Neuronal stem cell (in vitro differentiated cells): Measurements from ENCODE around the gene NSG1.
A peak's percentile ranks its signal among the peaks of the same experiment; 100 is the strongest.

Experiments
- DNase-seq: peaks from one replicate; pipeline ENCODE4 v3.0.0-alpha.2; 2013; ENCODE audit warnings: low spot score
- H2AFZ ChIP-seq: one replicate; pipeline ENCODE4 v1.6.1; 2013; ENCODE audit warnings: mild to moderate bottlenecking, low read length, inconsistent platforms
- H2AK5ac ChIP-seq: 2 replicates; pipeline ENCODE4 v1.6.1; 2013; ENCODE audit warnings: low read depth, mild to moderate bottlenecking, inconsistent platforms, low read length, moderate library complexity, mixed read lengths
- H2BK120ac ChIP-seq: 2 replicates; pipeline ENCODE4 v1.6.1; 2013; ENCODE audit warnings: low read depth, mild to moderate bottlenecking, inconsistent platforms, low read length, moderate library complexity, mixed read lengths
- H2BK12ac ChIP-seq: one replicate; pipeline ENCODE4 v1.6.1; 2013; ENCODE audit warnings: low read length, inconsistent platforms
- H2BK15ac ChIP-seq: 2 replicates; pipeline ENCODE4 v1.6.1; 2013; ENCODE audit warnings: mild to moderate bottlenecking, low read length, inconsistent platforms, mixed read lengths
- H2BK5ac ChIP-seq: one replicate; pipeline ENCODE4 v1.6.1; 2013; ENCODE audit warnings: inconsistent platforms, mild to moderate bottlenecking, low read length, moderate library complexity
- H3K14ac ChIP-seq: one replicate; pipeline ENCODE4 v1.6.1; 2013; ENCODE audit warnings: low read length, inconsistent platforms
- H3K18ac ChIP-seq: 2 replicates; pipeline ENCODE4 v1.6.1; 2013; ENCODE audit warnings: low read length, inconsistent platforms
- H3K23ac ChIP-seq: 2 replicates; pipeline ENCODE4 v1.6.1; 2013; ENCODE audit warnings: low read depth, mild to moderate bottlenecking, mixed read lengths, low read length, inconsistent platforms; ENCODE audit not compliant: poor library complexity
- H3K27ac ChIP-seq: replicated peaks from 3 replicates; pipeline ENCODE4 v1.5.1; 2013; ENCODE audit warnings: low read length, inconsistent platforms
- H3K27me3 ChIP-seq, 3 experiments: 2 replicates each; pipeline ENCODE4 v1.6.1; 2013; ENCODE audit warnings: low read length in 3 of 3, mild to moderate bottlenecking in 2 of 3, inconsistent platforms in 1 of 3, low read depth in 1 of 3, mixed read lengths in 1 of 3, moderate library complexity in 1 of 3; ENCODE audit not compliant: control insufficient read depth in 3 of 3, insufficient read depth in 3 of 3
- H3K36me3 ChIP-seq, 2 donors: replicated peaks in 1 of 2; 2 replicates each; pipeline ENCODE4 v1.6.1; 2013; ENCODE audit warnings: low read length in 2 of 2; ENCODE audit not compliant: control insufficient read depth in 2 of 2, insufficient read depth in 2 of 2
- H3K4ac ChIP-seq: 2 replicates; pipeline ENCODE4 v1.6.1; 2013; ENCODE audit warnings: inconsistent platforms, mild to moderate bottlenecking, low read length, moderate library complexity
- H3K4me1 ChIP-seq, 2 donors: 1 replicate in 1 of 2; 2 replicates in 1 of 2; pipeline ENCODE4 v1.6.1; 2013; ENCODE audit warnings: low read length in 2 of 2, low read depth in 1 of 2; ENCODE audit not compliant: control insufficient read depth in 2 of 2, insufficient read depth in 1 of 2
- H3K4me2 ChIP-seq: one replicate; pipeline ENCODE4 v1.6.1; 2013; ENCODE audit warnings: mild to moderate bottlenecking, low read length, inconsistent platforms; ENCODE audit not compliant: insufficient read depth, poor library complexity, severe bottlenecking
- H3K4me3 ChIP-seq, 2 donors: 2 replicates each; pipeline ENCODE4 v1.5.1; 2013; ENCODE audit warnings: low read length in 2 of 2, mild to moderate bottlenecking in 2 of 2, inconsistent platforms in 1 of 2, moderate library complexity in 1 of 2
- H3K79me1 ChIP-seq: one replicate; pipeline ENCODE4 v1.6.1; 2013; ENCODE audit warnings: low read depth, mild to moderate bottlenecking, inconsistent platforms, low read length, moderate library complexity
- H3K9ac ChIP-seq: one replicate; pipeline ENCODE4 v1.6.1; 2013; ENCODE audit warnings: mild to moderate bottlenecking, low read depth, low read length, inconsistent platforms; ENCODE audit not compliant: poor library complexity
- H3K9me3 ChIP-seq, 2 donors: replicated peaks in 1 of 2; 2 replicates each; pipeline versions ENCODE3 to v1.6.1; 2013; ENCODE audit warnings: low read length in 2 of 2, mild to moderate bottlenecking in 2 of 2, inconsistent platforms in 1 of 2, low read depth in 1 of 2, mixed read lengths in 1 of 2, moderate library complexity in 1 of 2; ENCODE audit not compliant: control insufficient read depth in 2 of 2, insufficient read depth in 1 of 2
- H4K8ac ChIP-seq: one replicate; pipeline ENCODE4 v1.6.1; 2013; ENCODE audit warnings: low read depth, mild to moderate bottlenecking, inconsistent platforms, low read length, moderate library complexity
- H4K91ac ChIP-seq: one replicate; pipeline ENCODE4 v1.6.1; 2013; ENCODE audit warnings: low read length, low read depth, mild to moderate bottlenecking, inconsistent platforms; ENCODE audit not compliant: poor library complexity
- WGBS, 2 donors: extraction: QIAGEN DNeasy Blood & Tissue Kit; methylation state at CpG; one replicate each; pipeline ENCODE4 v1.1.7; 2013; ENCODE audit warnings: missing lambda C conversion rate in 2 of 2, mixed read lengths in 1 of 2; ENCODE audit not compliant: insufficient read length in 2 of 2, insufficient replicate concordance in 1 of 2; ENCODE audit errors: extremely low coverage in 2 of 2; 5-methylcytosine and 5-hydroxymethylcytosine counted together

The NSG1 gene

GRCh38 chr4:4439782-4440181 lies 52.9 kb downstream of the NSG1 start:
- Histone ChIP-seq H2BK5ac (no peak overlapping the region), H3K4me1 (no peaks in the 10 kb centered on the region), H3K79me1 (peaks cover 3% of the 10 kb centered on the region), H2AK5ac (no peak overlapping the region), H3K36me3 (peaks cover 5 to 30% of the 10 kb centered on the region in 2 donors), H2BK12ac (no peak overlapping the region), H3K9me3 (no peaks in the 10 kb centered on the region), H2AFZ (no peak overlapping the region), H3K14ac (no peak overlapping the region), H2BK120ac (no peak overlapping the region), H3K23ac (no peak overlapping the region), H3K27ac (no peak overlapping the region), H4K91ac (no peak overlapping the region), H3K9ac (no peak overlapping the region), H4K8ac (no peak overlapping the region), H3K4me3 (no peak overlapping the region), H2BK15ac (no peak overlapping the region), H3K27me3 (no peaks in the 10 kb centered on the region), H3K18ac (no peak overlapping the region), H3K4me2 (no peak overlapping the region), H3K4ac (no peak overlapping the region)
- WGBS, 2 donors, result no CpG with 5 or more reads among the region's 4 CpGs
- no peak for DNase-seq

GRCh38 chr4:4440333-4441061 lies 53.6 kb downstream of the NSG1 start:
- H2BK5ac ChIP-seq, result no peak overlapping the region
- H4K8ac ChIP-seq, result no peak overlapping the region
- H3K23ac ChIP-seq, result no peak overlapping the region
- peaks cover 5 to 24% of the 10 kb centered on the region in 2 donors for H3K36me3 ChIP-seq
- H3K4me3 ChIP-seq, result no peak overlapping the region
- H2BK120ac ChIP-seq, result no peak overlapping the region
- H2BK15ac ChIP-seq, result no peak overlapping the region
- no peaks in the 10 kb centered on the region for H3K4me1 ChIP-seq
- H3K9ac ChIP-seq, result no peak overlapping the region
- no peak for DNase-seq
- H3K14ac ChIP-seq, result no peak overlapping the region
- no peak overlapping the region for H4K91ac ChIP-seq
- no peak overlapping the region for H2AK5ac ChIP-seq
- no CpG with 5 or more reads among the region's 2 CpGs for WGBS, 2 donors
- H3K4me2 ChIP-seq, result no peak overlapping the region
- peak overlapping the region; percentile 22 for H2BK12ac ChIP-seq
- H3K27me3 ChIP-seq, result no peaks in the 10 kb centered on the region
- no peak overlapping the region for H3K27ac ChIP-seq
- no peak overlapping the region for H2AFZ ChIP-seq
- H3K79me1 ChIP-seq, result peaks cover 3% of the 10 kb centered on the region
- H3K9me3 ChIP-seq, result no peaks in the 10 kb centered on the region
- H3K18ac ChIP-seq, result no peak overlapping the region
- H3K4ac ChIP-seq, result no peak overlapping the region

GRCh38 chr4:4443821-4444220 lies 56.9 kb downstream of the NSG1 start:
- Histone ChIP-seq H3K4ac (no peak overlapping the region), H3K9ac (no peak overlapping the region), H2AK5ac (no peak overlapping the region), H2BK15ac (no peak overlapping the region), H3K4me1 (no peaks in the 10 kb centered on the region), H3K14ac (no peak overlapping the region), H3K27me3 (no peaks in the 10 kb centered on the region), H3K18ac (no peak overlapping the region), H2BK5ac (no peak overlapping the region), H4K8ac (no peak overlapping the region), H3K27ac (no peak overlapping the region), H2BK120ac (no peak overlapping the region), H3K79me1 (peaks cover 3% of the 10 kb centered on the region), H3K4me3 (no peak overlapping the region), H3K4me2 (no peak overlapping the region), H4K91ac (no peak overlapping the region), H3K9me3 (no peaks in the 10 kb centered on the region), H2AFZ (no peak overlapping the region), H2BK12ac (no peak overlapping the region), H3K23ac (no peak overlapping the region), H3K36me3 (no peaks in the 10 kb centered on the region)
- no peak for DNase-seq
- WGBS, 2 donors, result no CpG with 5 or more reads among the region's 2 CpGs

- Histone ChIP-seq H3K14ac (no peak overlapping the region), H3K9me3 (no peaks in the 10 kb centered on the region), H3K23ac (no peak overlapping the region), H3K4me1 (no peaks in the 10 kb centered on the region), H3K18ac (no peak overlapping the region), H2AFZ (no peak overlapping the region), H3K4me3 (no peak overlapping the region), H4K8ac (no peak overlapping the region), H2BK120ac (no peak overlapping the region), H3K4me2 (no peak overlapping the region), H3K79me1 (peaks cover 2% of the 10 kb centered on the region), H2BK5ac (no peak overlapping the region), H3K4ac (no peak overlapping the region), H3K27ac (no peak overlapping the region), H2AK5ac (no peak overlapping the region), H3K27me3 (no peaks in the 10 kb centered on the region), H3K9ac (no peak overlapping the region), H4K91ac (no peak overlapping the region), H2BK12ac (no peak overlapping the region), H3K36me3 (peaks cover 0 to 3% of the 10 kb centered on the region in 2 donors), H2BK15ac (no peak overlapping the region)
- no peak for DNase-seq
These were observed 59.5 kb downstream of the NSG1 start for GRCh38 chr4:4446434-4446833.
